LNCaP clone FGC (cell line): ENCODE data around the gene FAM221B.
A peak's percentile ranks its signal among the peaks of the same experiment; 100 is the strongest.

ENCODE experiments used
- DNase-seq: peaks from one replicate; pipeline ENCODE4 v3.0.0-alpha.2; 2011; ENCODE audit warnings: low read depth
- H3K4me3 ChIP-seq: 2 replicates; pipeline ENCODE4 v1.5.1; 2011; ENCODE audit warnings: mild to moderate bottlenecking, low read depth, low read length, control low read depth
- TF ChIP-seq, protein P1 (sequence below): IDR thresholded peaks from 2 replicates; pipeline ENCODE4 v1.5.1; 2012; ENCODE audit warnings: mild to moderate bottlenecking; ENCODE audit not compliant: control insufficient read depth, insufficient read depth; ENCODE audit errors: extremely low read depth

FAM221B gene

DNA sequence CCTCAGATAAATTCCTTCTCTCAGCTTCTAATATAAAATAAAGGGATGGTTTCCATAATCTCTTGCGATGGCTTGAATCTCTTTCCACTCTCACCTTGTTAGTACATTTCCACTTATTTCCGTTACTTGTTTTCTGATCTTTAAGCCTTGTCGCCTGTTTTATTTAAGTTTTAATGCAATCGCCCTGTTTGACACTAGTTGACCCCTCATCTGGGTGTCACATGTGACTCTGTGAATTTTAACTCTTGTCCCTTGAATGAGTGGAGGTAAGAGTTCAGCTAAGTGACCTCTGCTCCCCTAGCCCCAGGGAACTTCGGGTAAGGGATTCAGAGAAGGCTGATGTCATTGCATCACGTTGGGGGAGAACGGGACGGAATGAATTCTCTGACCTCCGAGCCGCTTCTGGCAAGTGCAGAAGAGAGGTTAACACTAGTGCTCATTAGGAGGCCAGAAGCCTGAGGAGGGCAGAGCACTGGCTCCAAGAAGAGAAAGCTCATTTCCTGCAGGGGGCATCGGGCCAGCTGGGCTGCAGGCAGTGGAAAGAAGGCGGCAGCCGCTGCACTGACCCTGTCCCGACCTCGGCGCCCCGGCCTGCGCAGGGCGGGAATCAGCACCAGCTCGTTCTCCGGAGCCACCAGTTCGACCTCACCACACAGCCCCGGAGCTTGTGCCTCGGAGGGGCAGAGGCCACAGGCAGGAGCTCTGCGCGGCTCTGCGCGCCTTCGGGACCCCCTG lies 14.3 kb downstream of the FAM221B start:
- DNase-seq = no peak
- H3K4me3 ChIP-seq = peak overlapping the region; percentile 83
- TF ChIP-seq, protein P1, sequence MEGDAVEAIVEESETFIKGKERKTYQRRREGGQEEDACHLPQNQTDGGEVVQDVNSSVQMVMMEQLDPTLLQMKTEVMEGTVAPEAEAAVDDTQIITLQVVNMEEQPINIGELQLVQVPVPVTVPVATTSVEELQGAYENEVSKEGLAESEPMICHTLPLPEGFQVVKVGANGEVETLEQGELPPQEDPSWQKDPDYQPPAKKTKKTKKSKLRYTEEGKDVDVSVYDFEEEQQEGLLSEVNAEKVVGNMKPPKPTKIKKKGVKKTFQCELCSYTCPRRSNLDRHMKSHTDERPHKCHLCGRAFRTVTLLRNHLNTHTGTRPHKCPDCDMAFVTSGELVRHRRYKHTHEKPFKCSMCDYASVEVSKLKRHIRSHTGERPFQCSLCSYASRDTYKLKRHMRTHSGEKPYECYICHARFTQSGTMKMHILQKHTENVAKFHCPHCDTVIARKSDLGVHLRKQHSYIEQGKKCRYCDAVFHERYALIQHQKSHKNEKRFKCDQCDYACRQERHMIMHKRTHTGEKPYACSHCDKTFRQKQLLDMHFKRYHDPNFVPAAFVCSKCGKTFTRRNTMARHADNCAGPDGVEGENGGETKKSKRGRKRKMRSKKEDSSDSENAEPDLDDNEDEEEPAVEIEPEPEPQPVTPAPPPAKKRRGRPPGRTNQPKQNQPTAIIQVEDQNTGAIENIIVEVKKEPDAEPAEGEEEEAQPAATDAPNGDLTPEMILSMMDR = peak; percentile 37; the same call in 1 of the 2 replicates

DNA sequence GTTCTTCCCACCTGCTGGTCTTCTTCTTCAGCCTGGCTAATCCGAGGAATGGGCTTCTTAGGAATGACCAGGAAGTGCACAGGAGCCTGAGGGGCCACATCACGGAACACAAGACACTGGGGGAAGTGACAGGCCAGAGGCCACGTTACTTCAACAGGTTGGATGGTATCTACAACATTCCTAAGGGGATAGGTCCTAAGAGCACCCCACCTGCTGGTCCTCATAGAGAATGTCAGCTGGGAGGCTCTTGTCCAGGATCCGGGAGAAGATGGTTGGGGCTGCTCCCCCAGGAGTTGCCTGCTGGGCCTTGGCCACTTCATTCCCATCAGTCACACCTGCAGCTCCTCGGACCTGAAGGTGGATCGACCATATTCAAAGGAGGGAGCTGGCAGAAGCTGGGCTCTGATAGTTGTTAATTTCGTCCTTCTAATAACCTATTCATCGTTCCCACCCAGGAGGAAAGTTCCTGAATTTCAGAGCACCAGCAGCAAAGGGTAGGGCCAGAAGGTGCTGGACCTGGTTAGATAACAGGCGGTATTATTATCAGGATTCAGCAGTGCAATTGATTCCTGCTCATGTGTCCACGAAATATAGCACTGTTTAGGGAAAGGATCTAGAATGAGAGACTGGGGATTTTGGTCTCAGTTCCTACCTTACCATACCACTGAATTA lies 15.0 kb downstream of the FAM221B start:
- H3K4me3 ChIP-seq = peak overlapping the region; percentile 83
- no peak for DNase-seq
- TF ChIP-seq, protein P1 = peak; percentile 29; the same call in 1 of the 2 replicates

DNA sequence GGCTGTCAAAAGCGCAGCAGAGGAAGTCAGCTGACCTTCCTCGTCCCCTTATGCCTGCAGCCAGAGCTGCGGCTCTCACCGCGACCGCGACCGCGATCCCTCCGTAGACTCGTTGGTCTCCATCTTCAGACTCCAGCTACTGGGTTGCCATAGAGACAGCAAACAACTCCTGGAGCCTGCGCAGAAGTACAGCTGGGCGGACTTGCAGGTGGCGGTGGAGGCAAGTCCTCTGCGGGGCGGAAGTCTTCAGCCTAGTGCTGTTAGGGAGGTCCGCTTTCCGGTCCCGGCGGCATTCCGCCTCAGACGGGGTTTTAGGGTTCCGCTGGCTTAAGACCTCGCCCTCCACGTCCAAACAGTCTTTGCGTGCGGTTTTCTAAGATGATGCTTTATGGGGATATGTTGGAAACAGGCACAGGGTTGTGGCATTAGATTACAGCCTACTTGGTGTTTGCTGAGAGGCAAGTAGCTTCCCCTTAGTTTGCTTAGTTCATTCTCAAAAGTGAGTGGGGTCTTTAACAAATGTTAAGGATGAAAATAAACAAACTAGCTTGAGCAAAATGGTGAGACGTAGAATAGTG lies 16.4 kb downstream of the FAM221B start, which contains the start of gene SPAG8:
Gene SPAG8 (minus strand): TSS at position 238 of the 578 bp plus-strand sequence. CDS start 115 bp downstream, at position 123.
- TF ChIP-seq, protein P1 = no peak
- peak within 1 kb of the TSS; percentile 46 for H3K4me3 ChIP-seq
- peak; percentile 91 for DNase-seq

DNA sequence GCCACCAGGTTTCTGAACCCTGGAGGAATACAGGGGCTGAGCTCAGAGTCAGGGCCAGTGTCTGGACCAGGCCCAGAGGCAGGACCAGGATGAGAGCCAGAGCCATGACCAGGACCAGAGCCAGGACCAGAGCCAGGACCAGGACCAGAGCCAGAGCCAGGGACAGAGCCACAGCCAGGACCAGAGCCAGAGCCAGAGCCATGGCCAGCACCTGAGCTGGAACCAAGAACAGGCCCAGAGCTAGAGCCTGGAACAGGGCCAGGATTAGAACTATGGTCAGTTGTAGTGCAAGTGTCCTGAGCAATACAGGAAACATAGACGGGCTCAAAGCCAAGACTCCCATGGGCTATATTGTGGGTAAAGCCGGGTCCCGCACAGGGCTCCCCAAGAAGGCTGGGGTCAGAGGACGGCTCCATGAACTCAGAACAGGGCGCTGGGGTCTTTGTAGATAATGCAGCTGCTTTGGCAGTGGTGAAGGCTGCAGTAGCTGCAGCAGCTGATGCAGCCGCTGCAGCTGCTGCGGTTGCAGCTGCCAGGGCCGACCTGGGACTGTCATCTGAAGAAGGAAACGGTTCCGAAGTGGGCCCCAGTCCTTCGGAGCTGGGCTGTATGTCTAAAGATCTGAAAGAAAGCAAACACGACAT lies 17.0 kb downstream of the FAM221B start:
- H3K4me3 ChIP-seq = peak overlapping the region; percentile 46
- TF ChIP-seq, protein P1 = no peak
- no peak for DNase-seq

DNA sequence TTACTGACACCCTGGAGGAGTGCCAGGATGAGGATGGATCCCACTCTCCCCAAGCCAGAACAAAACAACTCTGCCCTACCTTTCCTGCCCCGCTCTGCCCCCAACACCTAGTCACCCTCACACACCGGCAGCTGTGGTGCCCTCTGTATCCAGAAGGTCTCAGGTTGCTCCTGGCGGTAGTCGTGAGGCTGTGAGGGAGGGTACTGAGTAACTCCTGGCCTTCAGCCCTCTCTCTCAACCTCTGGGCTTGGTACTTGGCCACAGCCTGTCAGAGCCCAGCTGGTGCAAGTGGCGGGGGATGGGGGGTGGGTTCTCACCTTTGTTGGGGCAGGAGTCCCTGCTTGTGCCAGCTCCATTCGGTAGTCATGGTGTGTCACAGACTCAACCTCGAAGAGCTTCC lies 18.4 kb downstream of the FAM221B start:
- TF ChIP-seq, protein P1 = no peak
- no peak overlapping the region for H3K4me3 ChIP-seq
- DNase-seq = no peak

DNA sequence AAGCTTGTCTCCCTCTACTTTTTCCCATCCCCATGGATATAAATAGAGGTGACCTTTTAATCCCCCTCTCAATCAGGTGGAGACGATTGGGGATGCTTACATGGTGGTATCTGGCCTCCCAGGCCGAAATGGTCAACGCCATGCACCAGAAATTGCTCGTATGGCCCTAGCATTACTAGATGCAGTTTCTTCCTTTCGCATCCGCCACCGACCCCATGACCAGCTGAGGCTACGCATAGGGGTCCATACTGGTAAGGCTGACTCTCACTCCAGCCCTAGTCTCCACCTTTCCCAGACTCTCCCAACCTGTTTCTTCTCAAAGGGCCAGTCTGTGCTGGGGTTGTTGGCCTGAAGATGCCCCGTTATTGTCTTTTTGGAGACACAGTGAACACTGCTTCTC lies 20.1 kb downstream of the FAM221B start:
- no peak overlapping the region for H3K4me3 ChIP-seq
- TF ChIP-seq, protein P1 = no peak
- no peak for DNase-seq
